BE2C (cell line): ENCODE measurements around the gene MFN1.
"Not testable (repeated sequence)": the region's sequence is repeated elsewhere in the genome, so short reads cannot be mapped to it uniquely, and the experiment has no call there.

Experiments used
- DNase-seq: peaks from one replicate; pipeline ENCODE4 v3.0.0-alpha.2; 2020
- H3K27me3 ChIP-seq: fragments of 250-450 bp; sonication (Bioruptor Pico); 2 replicates; pipeline ENCODE4 v1.5.1; 2020; ENCODE audit warnings: mild to moderate bottlenecking
- H3K36me3 ChIP-seq: fragments of 250-450 bp; sonication (Bioruptor Pico); 2 replicates; pipeline ENCODE4 v1.5.1; 2020; ENCODE audit warnings: mild to moderate bottlenecking
- H3K4me1 ChIP-seq: fragments of 250-450 bp; sonication (Bioruptor Pico); 2 replicates; pipeline ENCODE4 v1.5.1; 2020
- H3K4me3 ChIP-seq: 2 replicates; pipeline ENCODE4 v1.5.1; 2011; ENCODE audit warnings: low read depth, low read length
- H3K9me3 ChIP-seq: fragments of 250-450 bp; sonication (Bioruptor Pico); 2 replicates; pipeline ENCODE4 v1.5.1; 2020
- TF ChIP-seq, protein P1 (sequence below): IDR thresholded peaks from 2 replicates; pipeline ENCODE4 v1.5.1; 2012; ENCODE audit warnings: mild to moderate bottlenecking, low read depth, low read length

MFN1 gene

DNA sequence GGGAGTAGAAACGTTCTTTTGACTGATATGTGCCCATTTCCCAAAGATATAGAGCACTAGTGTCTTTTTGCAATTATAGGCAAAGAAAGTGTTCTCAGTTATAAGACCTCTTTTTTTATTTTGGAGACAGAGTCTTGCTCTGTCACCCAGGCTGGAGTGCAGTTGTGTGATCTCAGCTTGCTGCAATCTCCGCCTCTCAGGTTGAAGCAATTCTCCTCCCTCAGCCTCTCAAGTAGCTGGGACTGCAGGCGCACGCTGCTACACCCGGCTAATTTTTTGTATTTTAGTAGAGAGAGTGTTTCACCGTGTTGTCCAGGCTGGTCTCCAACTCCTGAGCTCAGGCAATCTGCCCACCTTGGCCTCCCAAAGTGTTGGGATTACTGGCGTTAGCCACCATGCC, 45.4 kb upstream of the MFN1 start:
- TF ChIP-seq, protein P1, sequence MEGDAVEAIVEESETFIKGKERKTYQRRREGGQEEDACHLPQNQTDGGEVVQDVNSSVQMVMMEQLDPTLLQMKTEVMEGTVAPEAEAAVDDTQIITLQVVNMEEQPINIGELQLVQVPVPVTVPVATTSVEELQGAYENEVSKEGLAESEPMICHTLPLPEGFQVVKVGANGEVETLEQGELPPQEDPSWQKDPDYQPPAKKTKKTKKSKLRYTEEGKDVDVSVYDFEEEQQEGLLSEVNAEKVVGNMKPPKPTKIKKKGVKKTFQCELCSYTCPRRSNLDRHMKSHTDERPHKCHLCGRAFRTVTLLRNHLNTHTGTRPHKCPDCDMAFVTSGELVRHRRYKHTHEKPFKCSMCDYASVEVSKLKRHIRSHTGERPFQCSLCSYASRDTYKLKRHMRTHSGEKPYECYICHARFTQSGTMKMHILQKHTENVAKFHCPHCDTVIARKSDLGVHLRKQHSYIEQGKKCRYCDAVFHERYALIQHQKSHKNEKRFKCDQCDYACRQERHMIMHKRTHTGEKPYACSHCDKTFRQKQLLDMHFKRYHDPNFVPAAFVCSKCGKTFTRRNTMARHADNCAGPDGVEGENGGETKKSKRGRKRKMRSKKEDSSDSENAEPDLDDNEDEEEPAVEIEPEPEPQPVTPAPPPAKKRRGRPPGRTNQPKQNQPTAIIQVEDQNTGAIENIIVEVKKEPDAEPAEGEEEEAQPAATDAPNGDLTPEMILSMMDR = no peak
- peaks cover 8% of the 10 kb centered on the region for H3K27me3 ChIP-seq
- DNase-seq = no peak

DNA sequence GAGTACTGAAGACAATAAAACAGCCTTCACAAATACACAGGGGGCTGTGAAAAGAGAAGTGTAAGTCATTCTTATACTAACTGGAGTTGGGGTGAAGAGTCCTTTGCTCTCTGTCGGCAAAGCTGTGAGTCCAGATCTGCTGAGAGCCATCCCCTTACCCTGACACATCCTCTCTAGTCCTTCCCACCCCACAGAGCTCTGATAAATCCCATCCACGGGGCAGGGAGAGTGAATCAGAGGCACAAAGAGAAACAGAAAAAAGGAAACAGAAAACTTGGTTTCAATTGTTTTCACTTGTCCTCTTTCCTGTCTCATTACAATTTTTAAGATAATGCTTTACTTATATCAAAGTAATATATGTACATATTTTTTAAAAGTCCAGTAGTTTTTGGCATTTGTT, 42.9 kb upstream of the MFN1 start:
- Histone ChIP-seq H3K27me3 (peaks cover 8% of the 10 kb centered on the region), H3K9me3 (no peaks in the 10 kb centered on the region; the same call in 1 of the 2 replicates), H3K36me3 (no peaks in the 10 kb centered on the region), H3K4me3 (no peak overlapping the region), H3K4me1 (no peaks in the 10 kb centered on the region)
- DNase-seq = no peak
- TF ChIP-seq, protein P1 = no peak

More for the DNA sequence above, 45.4 kb upstream of the MFN1 start:
- Histone ChIP-seq H3K4me1 (no peaks in the 10 kb centered on the region), H3K4me3 (no peak overlapping the region), H3K9me3 (no peaks in the 10 kb centered on the region), H3K36me3 (no peaks in the 10 kb centered on the region)

- H3K4me3 ChIP-seq, H3K36me3 ChIP-seq, DNase-seq, H3K27me3 ChIP-seq, H3K9me3 ChIP-seq, H3K4me1 ChIP-seq: not testable (repeated sequence)
Observed at GRCh38 chr3:179307362-179307761, 40.1 kb upstream of the MFN1 start.

DNA sequence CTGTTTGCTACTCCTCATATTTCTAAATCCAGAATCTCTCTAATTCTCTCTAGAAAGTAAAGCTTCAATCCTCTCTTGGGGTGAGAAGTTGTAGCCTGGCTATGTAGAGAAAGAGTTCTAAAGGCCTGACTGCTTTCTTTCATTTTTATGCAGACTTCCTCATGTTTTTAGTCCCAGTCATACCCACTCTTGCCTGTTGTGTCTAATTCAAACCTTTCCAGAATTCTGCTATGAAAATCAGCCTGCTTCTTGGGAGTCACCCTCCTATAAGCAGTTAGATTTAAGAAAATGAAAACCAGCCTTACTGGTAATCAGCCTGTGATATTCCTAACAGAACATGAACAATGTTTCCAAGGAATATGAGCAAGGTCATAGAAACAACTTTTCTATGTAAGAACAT, 39.5 kb upstream of the MFN1 start:
- Histone ChIP-seq H3K36me3 (no peaks in the 10 kb centered on the region), H3K4me1 (no peaks in the 10 kb centered on the region), H3K27me3 (peaks cover 8% of the 10 kb centered on the region; the same call in 1 of the 2 replicates), H3K4me3 (no peak overlapping the region), H3K9me3 (no peaks in the 10 kb centered on the region; the same call in 1 of the 2 replicates)
- TF ChIP-seq, protein P1 = no peak
- DNase-seq = no peak

DNA sequence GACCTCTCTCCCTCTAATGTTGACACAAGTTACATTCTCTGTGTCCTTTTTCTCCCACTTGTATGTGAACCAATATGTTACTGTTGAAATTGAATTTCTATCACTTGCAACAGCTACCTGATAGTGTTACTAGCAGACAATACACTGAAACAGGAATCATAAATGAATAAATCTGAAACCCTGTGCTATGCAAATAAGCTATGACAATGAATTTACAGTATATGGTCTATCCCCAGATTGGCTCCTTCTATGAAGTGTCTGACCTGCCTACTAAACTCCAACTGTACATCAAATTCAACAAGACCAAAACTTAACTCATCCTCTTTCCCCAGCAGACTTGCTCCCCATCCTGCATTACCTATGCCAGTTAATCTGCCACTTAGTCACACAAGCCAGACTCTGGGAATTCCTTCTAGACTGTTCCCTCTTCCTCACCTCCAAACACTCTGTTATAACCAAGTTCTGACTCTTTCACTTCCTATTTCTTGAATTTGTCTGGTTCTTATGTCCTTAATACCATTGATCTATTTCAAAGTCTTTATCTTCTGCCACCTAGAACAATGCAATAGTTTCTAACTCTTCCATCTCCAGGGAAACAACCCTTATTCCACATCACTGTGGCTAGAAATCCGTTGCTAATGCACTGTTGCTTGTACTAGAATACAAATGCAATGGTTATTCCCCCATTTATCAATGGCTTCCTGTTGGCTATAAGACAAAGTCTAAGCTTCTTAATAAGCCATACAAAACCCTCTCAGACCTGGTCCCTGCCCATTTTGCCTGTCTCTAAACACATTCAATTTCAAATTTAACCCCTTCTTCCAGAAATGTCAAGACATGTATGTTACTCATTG, 38.1 kb upstream of the MFN1 start:
- no peaks in the 10 kb centered on the region for H3K27me3 ChIP-seq
- DNase-seq = no peak

GRCh38 chr3:179318876-179319275, 28.6 kb upstream of the MFN1 start:
- TF ChIP-seq, protein P1 = no peak
- DNase-seq = no peak
- no peak overlapping the region for H3K4me3 ChIP-seq
- no peaks in the 10 kb centered on the region for H3K36me3 ChIP-seq
- H3K9me3 ChIP-seq = no peaks in the 10 kb centered on the region
- H3K27me3 ChIP-seq = no peaks in the 10 kb centered on the region
- peaks cover 3% of the 10 kb centered on the region for H3K4me1 ChIP-seq

More for the DNA sequence above, 38.1 kb upstream of the MFN1 start:
- TF ChIP-seq, protein P1 = no peak
- H3K4me3 ChIP-seq = no peak overlapping the region
- H3K4me1 ChIP-seq = no peaks in the 10 kb centered on the region
- H3K9me3 ChIP-seq = no peaks in the 10 kb centered on the region; the same call in 1 of the 2 replicates
- no peaks in the 10 kb centered on the region for H3K36me3 ChIP-seq
